ENCODE results near the gene ZNF701. TPM values are rescaled to one million over a fixed set of nuclear protein-coding genes. Genes with fewer than 3 reads are reported as not detected.

The ZNF701 gene
- total RNA-seq, 1 experiment from 2014 or later, result 40.3 TPM

DNA sequence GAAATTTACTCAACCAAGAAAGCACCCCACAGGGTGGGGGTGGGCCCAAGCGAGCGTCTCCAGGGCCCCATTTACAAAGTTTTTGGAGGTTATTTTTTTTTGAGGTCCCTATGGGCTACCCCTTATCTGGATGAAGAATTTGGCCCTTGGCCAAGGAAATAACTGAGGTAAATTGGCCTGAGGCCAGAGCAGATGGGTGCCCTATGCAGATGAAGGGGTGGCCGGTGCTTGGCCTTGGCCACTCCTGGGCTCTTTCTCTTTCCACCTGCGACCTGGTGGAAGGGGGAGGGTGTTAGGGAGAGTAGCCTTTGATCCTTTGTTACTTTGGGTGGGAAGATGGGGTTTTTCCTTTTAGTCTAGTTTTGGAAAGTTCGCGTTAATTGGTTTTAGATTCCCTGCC, 15.5 kb downstream of the ZNF701 start:
- ChIA-PET POLR2A (no interaction called here), CTCF (interaction anchor here (0.8 kb wide), 1 partner anchor 59 kb away, joined by 3 read pairs; no protein-coding TSS in a partner anchor)
- Mint-ChIP-seq H3K4me1 (peaks cover 23% of the 10 kb centered on the region), H3K27me3 (ENCODE audit: low read depth) (no peaks in the 10 kb centered on the region), H3K4me3 (peak overlapping the region; percentile 63), H3K27ac (peak overlapping the region; percentile 47; the same call in 1 of the 2 replicates), H3K9me3 (peaks cover 22% of the 10 kb centered on the region), H3K36me3 (peaks cover 63% of the 10 kb centered on the region)
- ATAC-seq (peak; percentile 42), DNase-seq (ENCODE audit: low spot score) (no peak)
- TF ChIP-seq ZNF671 (CRISPR knock-in tag; IDR thresholded peaks at IDR 0.05), result no peak
- TF ChIP-seq NFE2L1 (CRISPR knock-in tag; IDR thresholded peaks at IDR 0.05), result no peak
- TF ChIP-seq, protein P1, sequence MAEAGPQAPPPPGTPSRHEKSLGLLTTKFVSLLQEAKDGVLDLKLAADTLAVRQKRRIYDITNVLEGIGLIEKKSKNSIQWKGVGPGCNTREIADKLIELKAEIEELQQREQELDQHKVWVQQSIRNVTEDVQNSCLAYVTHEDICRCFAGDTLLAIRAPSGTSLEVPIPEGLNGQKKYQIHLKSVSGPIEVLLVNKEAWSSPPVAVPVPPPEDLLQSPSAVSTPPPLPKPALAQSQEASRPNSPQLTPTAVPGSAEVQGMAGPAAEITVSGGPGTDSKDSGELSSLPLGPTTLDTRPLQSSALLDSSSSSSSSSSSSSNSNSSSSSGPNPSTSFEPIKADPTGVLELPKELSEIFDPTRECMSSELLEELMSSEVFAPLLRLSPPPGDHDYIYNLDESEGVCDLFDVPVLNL (CRISPR knock-in tag; IDR thresholded peaks at IDR 0.05; ENCODE audit: borderline replicate concordance, low read depth), result no peak
- TF ChIP-seq CREB1 (CRISPR knock-in tag; IDR thresholded peaks at IDR 0.05), result no peak
- TF ChIP-seq GABPB1 (CRISPR knock-in tag; IDR thresholded peaks at IDR 0.05), result no peak
- TF ChIP-seq, protein P2, sequence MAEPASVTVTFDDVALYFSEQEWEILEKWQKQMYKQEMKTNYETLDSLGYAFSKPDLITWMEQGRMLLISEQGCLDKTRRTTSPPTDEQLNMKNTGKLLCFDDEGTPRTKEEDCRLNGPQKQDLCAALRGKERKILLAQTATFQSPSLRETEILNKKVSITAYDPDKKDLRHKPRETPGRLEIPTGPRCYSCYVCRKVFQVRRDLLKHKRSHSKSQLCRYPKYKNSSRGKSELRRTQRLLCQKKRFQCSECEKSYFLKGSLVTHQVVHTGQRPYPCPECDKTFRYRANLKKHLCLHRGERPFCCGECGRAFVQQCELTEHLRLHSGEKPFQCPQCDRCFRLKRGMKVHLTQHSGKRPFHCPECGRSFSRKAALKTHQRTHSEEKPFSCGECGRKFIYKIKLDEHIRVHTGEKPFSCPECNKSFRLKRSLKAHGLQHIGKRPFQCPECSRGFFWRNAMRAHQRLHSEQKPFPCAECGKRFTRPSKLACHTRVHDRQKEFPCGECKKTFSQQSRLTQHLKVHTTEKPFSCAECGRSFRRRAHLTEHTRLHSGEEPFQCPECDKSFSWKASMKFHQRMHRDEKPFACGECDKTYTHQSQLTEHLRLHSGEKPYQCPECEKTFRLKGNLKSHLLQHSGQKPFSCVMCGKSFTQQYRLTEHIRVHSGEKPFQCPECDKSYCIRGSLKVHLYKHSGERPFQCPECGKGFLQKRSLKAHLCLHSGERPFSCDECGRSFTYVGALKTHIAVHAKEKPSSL (CRISPR knock-in tag; conservative IDR thresholded peaks at IDR 0.05), result no peak
- no peak for TF ChIP-seq ZNF423 (CRISPR knock-in tag; IDR thresholded peaks at IDR 0.05)
- TF ChIP-seq, protein P3, sequence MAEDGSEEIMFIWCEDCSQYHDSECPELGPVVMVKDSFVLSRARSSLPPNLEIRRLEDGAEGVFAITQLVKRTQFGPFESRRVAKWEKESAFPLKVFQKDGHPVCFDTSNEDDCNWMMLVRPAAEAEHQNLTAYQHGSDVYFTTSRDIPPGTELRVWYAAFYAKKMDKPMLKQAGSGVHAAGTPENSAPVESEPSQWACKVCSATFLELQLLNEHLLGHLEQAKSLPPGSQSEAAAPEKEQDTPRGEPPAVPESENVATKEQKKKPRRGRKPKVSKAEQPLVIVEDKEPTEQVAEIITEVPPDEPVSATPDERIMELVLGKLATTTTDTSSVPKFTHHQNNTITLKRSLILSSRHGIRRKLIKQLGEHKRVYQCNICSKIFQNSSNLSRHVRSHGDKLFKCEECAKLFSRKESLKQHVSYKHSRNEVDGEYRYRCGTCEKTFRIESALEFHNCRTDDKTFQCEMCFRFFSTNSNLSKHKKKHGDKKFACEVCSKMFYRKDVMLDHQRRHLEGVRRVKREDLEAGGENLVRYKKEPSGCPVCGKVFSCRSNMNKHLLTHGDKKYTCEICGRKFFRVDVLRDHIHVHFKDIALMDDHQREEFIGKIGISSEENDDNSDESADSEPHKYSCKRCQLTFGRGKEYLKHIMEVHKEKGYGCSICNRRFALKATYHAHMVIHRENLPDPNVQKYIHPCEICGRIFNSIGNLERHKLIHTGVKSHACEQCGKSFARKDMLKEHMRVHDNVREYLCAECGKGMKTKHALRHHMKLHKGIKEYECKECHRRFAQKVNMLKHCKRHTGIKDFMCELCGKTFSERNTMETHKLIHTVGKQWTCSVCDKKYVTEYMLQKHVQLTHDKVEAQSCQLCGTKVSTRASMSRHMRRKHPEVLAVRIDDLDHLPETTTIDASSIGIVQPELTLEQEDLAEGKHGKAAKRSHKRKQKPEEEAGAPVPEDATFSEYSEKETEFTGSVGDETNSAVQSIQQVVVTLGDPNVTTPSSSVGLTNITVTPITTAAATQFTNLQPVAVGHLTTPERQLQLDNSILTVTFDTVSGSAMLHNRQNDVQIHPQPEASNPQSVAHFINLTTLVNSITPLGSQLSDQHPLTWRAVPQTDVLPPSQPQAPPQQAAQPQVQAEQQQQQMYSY (CRISPR knock-in tag; IDR thresholded peaks at IDR 0.05), result no peak
- TF ChIP-seq, protein P4, sequence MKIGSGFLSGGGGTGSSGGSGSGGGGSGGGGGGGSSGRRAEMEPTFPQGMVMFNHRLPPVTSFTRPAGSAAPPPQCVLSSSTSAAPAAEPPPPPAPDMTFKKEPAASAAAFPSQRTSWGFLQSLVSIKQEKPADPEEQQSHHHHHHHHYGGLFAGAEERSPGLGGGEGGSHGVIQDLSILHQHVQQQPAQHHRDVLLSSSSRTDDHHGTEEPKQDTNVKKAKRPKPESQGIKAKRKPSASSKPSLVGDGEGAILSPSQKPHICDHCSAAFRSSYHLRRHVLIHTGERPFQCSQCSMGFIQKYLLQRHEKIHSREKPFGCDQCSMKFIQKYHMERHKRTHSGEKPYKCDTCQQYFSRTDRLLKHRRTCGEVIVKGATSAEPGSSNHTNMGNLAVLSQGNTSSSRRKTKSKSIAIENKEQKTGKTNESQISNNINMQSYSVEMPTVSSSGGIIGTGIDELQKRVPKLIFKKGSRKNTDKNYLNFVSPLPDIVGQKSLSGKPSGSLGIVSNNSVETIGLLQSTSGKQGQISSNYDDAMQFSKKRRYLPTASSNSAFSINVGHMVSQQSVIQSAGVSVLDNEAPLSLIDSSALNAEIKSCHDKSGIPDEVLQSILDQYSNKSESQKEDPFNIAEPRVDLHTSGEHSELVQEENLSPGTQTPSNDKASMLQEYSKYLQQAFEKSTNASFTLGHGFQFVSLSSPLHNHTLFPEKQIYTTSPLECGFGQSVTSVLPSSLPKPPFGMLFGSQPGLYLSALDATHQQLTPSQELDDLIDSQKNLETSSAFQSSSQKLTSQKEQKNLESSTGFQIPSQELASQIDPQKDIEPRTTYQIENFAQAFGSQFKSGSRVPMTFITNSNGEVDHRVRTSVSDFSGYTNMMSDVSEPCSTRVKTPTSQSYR (CRISPR knock-in tag; IDR thresholded peaks at IDR 0.05), result no peak
- no peak for TF ChIP-seq TP53 (CRISPR knock-in tag; IDR thresholded peaks at IDR 0.05)
- TF ChIP-seq, protein P5, sequence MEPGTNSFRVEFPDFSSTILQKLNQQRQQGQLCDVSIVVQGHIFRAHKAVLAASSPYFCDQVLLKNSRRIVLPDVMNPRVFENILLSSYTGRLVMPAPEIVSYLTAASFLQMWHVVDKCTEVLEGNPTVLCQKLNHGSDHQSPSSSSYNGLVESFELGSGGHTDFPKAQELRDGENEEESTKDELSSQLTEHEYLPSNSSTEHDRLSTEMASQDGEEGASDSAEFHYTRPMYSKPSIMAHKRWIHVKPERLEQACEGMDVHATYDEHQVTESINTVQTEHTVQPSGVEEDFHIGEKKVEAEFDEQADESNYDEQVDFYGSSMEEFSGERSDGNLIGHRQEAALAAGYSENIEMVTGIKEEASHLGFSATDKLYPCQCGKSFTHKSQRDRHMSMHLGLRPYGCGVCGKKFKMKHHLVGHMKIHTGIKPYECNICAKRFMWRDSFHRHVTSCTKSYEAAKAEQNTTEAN (CRISPR knock-in tag; IDR thresholded peaks at IDR 0.05), result no peak
- TF ChIP-seq ZNF219 (CRISPR knock-in tag; IDR thresholded peaks at IDR 0.05; ENCODE audit: borderline replicate concordance), result no peak
- TF ChIP-seq, protein P6, sequence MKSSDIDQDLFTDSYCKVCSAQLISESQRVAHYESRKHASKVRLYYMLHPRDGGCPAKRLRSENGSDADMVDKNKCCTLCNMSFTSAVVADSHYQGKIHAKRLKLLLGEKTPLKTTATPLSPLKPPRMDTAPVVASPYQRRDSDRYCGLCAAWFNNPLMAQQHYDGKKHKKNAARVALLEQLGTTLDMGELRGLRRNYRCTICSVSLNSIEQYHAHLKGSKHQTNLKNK (CRISPR knock-in tag; IDR thresholded peaks at IDR 0.05), result no peak

DNA sequence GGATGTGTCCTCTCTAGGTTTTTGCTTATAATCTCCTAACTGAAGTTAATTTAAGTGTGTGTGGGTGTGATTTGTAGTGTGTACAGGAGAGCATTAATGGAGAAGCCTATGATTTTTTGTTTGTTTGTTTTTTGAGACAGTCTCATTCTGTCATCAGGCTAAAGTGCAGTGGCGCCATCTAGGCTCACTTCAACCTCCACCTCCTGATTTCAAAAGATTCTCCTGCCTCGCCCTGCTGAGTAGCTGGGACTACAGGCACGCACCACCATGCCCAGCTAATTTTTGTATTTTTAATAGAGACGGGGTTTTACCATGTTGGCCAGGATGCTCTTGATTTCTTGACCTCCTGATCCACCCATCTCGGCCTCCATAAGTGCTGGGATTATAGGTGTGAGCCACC, 20.6 kb downstream of the ZNF701 start:
- ATAC-seq (peak; percentile 46; the same call in 1 of the 2 replicates), DNase-seq (ENCODE audit: low spot score) (peak; percentile 52)
- H3K36me3 Mint-ChIP-seq, result peaks cover 66% of the 10 kb centered on the region
- H3K27ac Mint-ChIP-seq, result peak overlapping the region; percentile 53; the same call in 1 of the 2 replicates
- no peak overlapping the region for H3K4me3 Mint-ChIP-seq
- no peaks in the 10 kb centered on the region for H3K27me3 Mint-ChIP-seq (ENCODE audit: low read depth)
- H3K9me3 Mint-ChIP-seq, result peaks cover 15% of the 10 kb centered on the region
- ChIA-PET CTCF (interaction anchor here (0.6 to 1.5 kb wide), 10 partner anchors 9 to 568 kb away, joined by 3 to 10 read pairs (median 4); partner anchors contain the start of genes ZNF347, ZNF808 and ZNF880), POLR2A (no interaction called here)
- H3K4me1 Mint-ChIP-seq, result peaks cover 9% of the 10 kb centered on the region
- TF ChIP-seq, protein P7, sequence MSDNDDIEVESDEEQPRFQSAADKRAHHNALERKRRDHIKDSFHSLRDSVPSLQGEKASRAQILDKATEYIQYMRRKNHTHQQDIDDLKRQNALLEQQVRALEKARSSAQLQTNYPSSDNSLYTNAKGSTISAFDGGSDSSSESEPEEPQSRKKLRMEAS (CRISPR knock-in tag; IDR thresholded peaks at IDR 0.05), result no peak
- no peak for TF ChIP-seq ZNF396 (CRISPR knock-in tag; IDR thresholded peaks at IDR 0.05; ENCODE audit: borderline replicate concordance)
- no peak for TF ChIP-seq MXD4 (CRISPR knock-in tag; IDR thresholded peaks at IDR 0.05; ENCODE audit: borderline replicate concordance)
- TF ChIP-seq ZNF121 (CRISPR knock-in tag; IDR thresholded peaks at IDR 0.05), result no peak
- TF ChIP-seq ZNF317 (CRISPR knock-in tag; IDR thresholded peaks at IDR 0.05; ENCODE audit: borderline replicate concordance, low read depth), result no peak
- no peak for TF ChIP-seq NFATC4 (CRISPR knock-in tag; IDR thresholded peaks at IDR 0.05)
- TF ChIP-seq MYBL2 (CRISPR knock-in tag; IDR thresholded peaks at IDR 0.05), result no peak
- TF ChIP-seq NR2C2 (CRISPR knock-in tag; IDR thresholded peaks at IDR 0.05), result no peak

Measured in WTC11 (cell line).